Pancreas (tissue), 10 donors: ENCODE data around the gene TUBGCP4. TPM values are rescaled to one million over a fixed set of nuclear protein-coding genes. Genes with fewer than 3 reads are reported as not detected.

Experiments
- ATAC-seq, 4 donors: fragments of 200-7000 bp; cut with Tn5 transposase; one replicate each; pipeline versions ENCODE4 v1.8.0 to v1.9.1; 2020; ENCODE audit warnings: mild to moderate bottlenecking in 4 of 4, moderate library complexity in 4 of 4
- DNase-seq, 6 donors: peaks; one replicate each; pipeline ENCODE4 v3.0.0-alpha.2; 2020
- FAIRE-seq: peaks from 2 replicates; lab custom pipeline; 2012; peaks lifted over from hg19 to GRCh38; lab: Jason Lieb, UNC
- H3K27ac ChIP-seq, 4 donors: fragments of 200-600 bp; sonication (generic); 1 replicate in 3 of 4; 2 replicates in 1 of 4; pipeline versions ENCODE4 v1.5.0 to v1.8.0; 2020
- H3K27me3 ChIP-seq, 4 donors: fragments of 200-600 bp; one replicate each; pipeline ENCODE4 v1.8.0; 2021
- H3K36me3 ChIP-seq, 3 donors: fragments of 200-600 bp; sonication (generic) in 1 of 3; one replicate each; pipeline versions ENCODE4 v1.5.0 to v1.8.0; 2020 to 2021
- H3K4me1 ChIP-seq, 3 donors: fragments of 200-600 bp; one replicate each; pipeline ENCODE4 v1.8.0; 2021
- H3K4me3 ChIP-seq, 4 donors: fragments of 200-600 bp; sonication (generic) in 2 of 4; one replicate each; pipeline versions ENCODE4 v1.5.0 to v1.8.0; 2020 to 2021
- H3K9me3 ChIP-seq, 4 donors: fragments of 200-600 bp; one replicate each; pipeline ENCODE4 v1.8.0; 2021
- CTCF ChIP-seq, 4 donors: fragments of 200-600 bp; sonication (generic) in 3 of 4; IDR thresholded peaks; one replicate each; pipeline versions ENCODE4 v1.5.0 to v1.8.0; 2021; ENCODE audit warnings: antibody characterized with exemption in 4 of 4
- WGBS, 2 donors: extraction: QIAGEN DNeasy Blood & Tissue Kit; methylation state at CpG; one replicate each; pipeline ENCODE4 v1.1.7; 2013; 5-methylcytosine and 5-hydroxymethylcytosine counted together
- intact Hi-C, 3 donors: fragments of 100-400 bp; cut with DNase I; formaldehyde crosslinking; loops; one replicate each; pipeline versions ENCODE4 v1.11.1 to v1.14.2; 2022
- polyA plus RNA-seq, 2 donors: library from polyadenylated mRNA; stranded (reverse); fragments of 200-250 nt; gene quantifications; one replicate each; pipeline ENCODE4 v1.2.3, GENCODE V29; 2013
- total RNA-seq, 6 donors: library from RNA; stranded (reverse); fragmentation: NEBNext Ultra II Directional in 4 of 6; extraction: Animal tissue kit (Norgen Biotek cat#: 25700) in 4 of 6; gene quantifications; one replicate each; pipeline versions ENCODE4 v1.2.1 to v1.2.4, GENCODE V29; 2021 to 2023
- donor health status: healthy with polysubstance abuse.
- donor health status: DM: no; HTN: no; CAD: no; lungs with moderate emphysema.
- donor health status: DM: no; HTN: no; CAD: no.
- donor health status: control.
- donor health status: control.
- donor health status: Bipolar disorder and iron deficiency.
- donor health status: DM: yes; HTN: yes; CAD: no.
- donor health status: DM: no; HTN: no; CAD: no.
- donor health status: DM: no; HTN: no; CAD: no.
- donor health status: DM: yes; HTN: yes; CAD: no.

Gene TUBGCP4
- total and polyA plus RNA-seq, 8 donors: 4.8 to 14.8 (median 9.4) TPM

DNA sequence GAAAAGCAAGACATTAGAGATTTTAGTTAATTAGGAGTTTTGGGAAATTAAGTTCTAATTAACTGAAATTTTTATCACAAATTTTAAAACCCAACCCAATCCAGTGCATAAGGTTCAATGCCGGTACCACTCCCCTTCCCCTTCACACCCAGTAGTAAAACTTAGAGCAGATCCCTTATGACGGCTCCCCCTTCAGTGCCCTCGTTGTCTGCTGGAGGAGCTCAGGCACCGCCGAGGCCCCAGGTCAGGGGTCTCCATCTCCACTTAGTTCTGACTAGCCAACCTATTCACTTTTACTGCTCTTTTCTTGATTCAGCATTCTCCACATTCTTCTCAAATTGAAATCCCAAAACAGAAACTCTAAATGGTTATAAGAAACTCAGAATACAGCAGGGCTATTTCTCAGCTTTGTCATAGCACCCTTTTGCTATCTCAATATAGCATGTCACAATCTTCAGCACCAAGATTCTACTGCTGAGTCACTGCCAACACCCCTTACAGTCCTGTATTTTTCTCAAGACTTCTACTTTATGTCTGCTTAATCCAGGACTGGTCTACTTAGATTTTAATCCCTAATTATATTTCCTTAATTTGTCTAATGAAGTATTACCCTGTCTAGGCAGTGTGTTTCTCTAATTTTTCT lies 39.8 kb downstream of the TUBGCP4 start:
- Histone ChIP-seq H3K9me3 (no peaks in the 10 kb centered on the region), H3K4me1 (no peaks in the 10 kb centered on the region), H3K27me3 (no peaks in the 10 kb centered on the region), H3K36me3 (peaks cover 3 to 44% (median 11%) of the 10 kb centered on the region in 3 donors), H3K4me3 (no peak overlapping the region), H3K27ac (no peak overlapping the region)
- TF ChIP-seq CTCF (IDR thresholded peaks at IDR 0.05): no peak
- intact Hi-C loops: no loop called here
- 91 to 92% methylated on average over 5 of the region's 5 CpGs for WGBS, 2 donors
- FAIRE-seq (no peak), DNase-seq (no peak), ATAC-seq (no peak)

GRCh38 chr15:43412096-43412495 lies 41.2 kb downstream of the TUBGCP4 start:
- intact Hi-C loops: no loop called here
- 81 to 93% methylated on average over 1 of the region's 1 CpG for WGBS, 2 donors
- ATAC-seq (no peak), DNase-seq (no peak), FAIRE-seq (no peak)
- TF ChIP-seq CTCF (IDR thresholded peaks at IDR 0.05): no peak
- H3K36me3 ChIP-seq: peaks cover 0 to 41% (median 8%) of the 10 kb centered on the region in 3 donors
- H3K9me3 ChIP-seq: no peaks in the 10 kb centered on the region
- no peaks in the 10 kb centered on the region for H3K27me3 ChIP-seq
- H3K27ac ChIP-seq: no peak overlapping the region
- no peaks in the 10 kb centered on the region for H3K4me1 ChIP-seq
- H3K4me3 ChIP-seq: no peak overlapping the region

- intact Hi-C loops: no loop called here
- H3K9me3 ChIP-seq: no peaks in the 10 kb centered on the region
- peaks cover 0 to 28% (median 3%) of the 10 kb centered on the region in 3 donors for H3K36me3 ChIP-seq
- H3K4me1 ChIP-seq: no peaks in the 10 kb centered on the region
- ATAC-seq (no peak), DNase-seq (no peak), FAIRE-seq (no peak)
- no peaks in the 10 kb centered on the region for H3K27me3 ChIP-seq
- H3K27ac ChIP-seq: no peak overlapping the region
- TF ChIP-seq CTCF (IDR thresholded peaks at IDR 0.05): no peak
- H3K4me3 ChIP-seq: no peak overlapping the region
These were observed 43.3 kb downstream of the TUBGCP4 start for GRCh38 chr15:43414196-43414595.

DNA sequence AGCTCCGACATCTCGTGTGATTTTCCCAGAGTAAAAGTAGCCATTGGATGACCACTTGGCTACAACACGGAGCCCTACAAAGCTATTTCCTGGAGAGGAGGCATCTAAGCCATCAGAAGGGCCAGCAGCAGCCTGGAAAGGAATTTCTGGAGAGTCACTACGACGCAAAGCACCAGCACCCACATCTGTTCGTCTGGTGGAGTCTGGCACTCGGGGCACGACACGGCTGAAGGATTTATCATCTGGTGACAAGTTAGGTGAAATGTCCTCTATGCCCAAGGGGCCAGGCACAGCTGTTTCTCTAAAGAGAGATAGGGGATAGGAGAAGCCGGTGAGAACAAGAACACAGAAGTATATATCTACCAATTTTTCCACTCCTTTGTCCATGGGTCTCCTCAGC lies 49.5 kb downstream of the TUBGCP4 start:
- no peak for ATAC-seq
- Histone ChIP-seq H3K9me3 (no peaks in the 10 kb centered on the region), H3K4me1 (no peaks in the 10 kb centered on the region), H3K4me3 (no peak overlapping the region), H3K36me3 (peaks cover 0 to 16% (median 0%) of the 10 kb centered on the region in 3 donors), H3K27me3 (no peaks in the 10 kb centered on the region), H3K27ac (no peak overlapping the region)
- no peak for FAIRE-seq
- intact Hi-C loops: no loop called here
- no peak for TF ChIP-seq CTCF (IDR thresholded peaks at IDR 0.05)
- WGBS, 2 donors: 88 to 95% methylated on average over 10 of the region's 10 CpGs
- DNase-seq: no peak

GRCh38 chr15:43420876-43421275 lies 50.0 kb downstream of the TUBGCP4 start:
- Histone ChIP-seq H3K27me3 (no peaks in the 10 kb centered on the region), H3K36me3 (peaks cover 0 to 15% (median 0%) of the 10 kb centered on the region in 3 donors), H3K4me3 (no peak overlapping the region), H3K9me3 (no peaks in the 10 kb centered on the region), H3K4me1 (no peaks in the 10 kb centered on the region), H3K27ac (no peak overlapping the region)
- DNase-seq (no peak), ATAC-seq (no peak), FAIRE-seq (no peak)
- intact Hi-C loops: no loop called here
- 91 to 96% methylated on average over 7 of the region's 7 CpGs for WGBS, 2 donors
- no peak for TF ChIP-seq CTCF (IDR thresholded peaks at IDR 0.05)
